ENCODE data around the gene HECA. TPM values are rescaled to one million over a fixed set of nuclear protein-coding genes. Genes with fewer than 3 reads are reported as not detected.
"Not testable (repeated sequence)": the region's sequence is repeated elsewhere in the genome, so short reads cannot be mapped to it uniquely, and the experiment has no call there.

HECA gene
- polyA plus RNA-seq, 4 donors = 11.6 to 33.9 (median 17.0) TPM

DNA sequence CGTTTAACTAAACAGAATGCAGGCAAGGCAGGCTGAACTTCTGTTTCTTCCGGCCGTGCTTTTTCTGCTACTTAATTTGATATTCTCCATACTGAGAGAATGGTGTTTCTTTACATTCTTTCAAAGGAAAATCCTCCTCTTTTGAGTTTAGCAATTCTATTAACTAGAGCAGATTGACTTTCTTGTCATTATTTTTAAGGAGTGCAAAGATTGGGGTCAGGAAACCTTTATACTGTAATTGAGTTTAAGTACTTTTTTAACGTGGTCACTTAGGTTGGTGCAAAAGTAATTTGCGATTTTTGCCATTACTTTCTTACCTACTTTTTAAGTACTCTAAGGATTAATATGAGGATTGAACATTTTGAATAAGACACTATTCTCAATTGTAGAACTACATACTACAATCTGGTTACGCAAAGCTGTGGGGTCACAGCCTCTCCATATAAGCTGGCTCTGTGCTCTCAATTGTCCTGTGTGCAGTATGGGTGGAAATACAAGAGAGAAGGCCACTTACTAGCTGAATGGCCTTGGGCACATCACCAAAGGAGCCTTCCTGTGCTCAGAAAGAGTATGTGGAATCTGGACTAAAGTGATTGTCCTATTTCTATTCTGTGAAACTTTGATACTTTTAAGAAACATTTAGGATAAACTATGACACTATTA lies 16.7 kb downstream of the HECA start:
- peaks cover 0 to 3% (median 0%) of the 10 kb centered on the region in 3 donors for H3K36me3 ChIP-seq (ENCODE audit: control insufficient read depth in 3 of 3, insufficient read depth in 2 of 3, low read depth in 1 of 3, low read length in 3 of 3)
- 58 to 69% (median 61%) methylated on average over 6 of the region's 6 CpGs for WGBS, 3 donors
- H3K4me3 ChIP-seq (ENCODE audit: low read depth in 1 of 3, low read length in 3 of 3) = no peak overlapping the region
- H3K27me3 ChIP-seq (ENCODE audit: control insufficient read depth in 3 of 3, insufficient read depth in 3 of 3, low read length in 3 of 3) = no peaks in the 10 kb centered on the region
- H3K27ac ChIP-seq (ENCODE audit: low read depth in 1 of 3, low read length in 2 of 3) = peak overlapping the region in 2 of 3 donors; percentile 32 to 35
- peaks cover 12 to 46% (median 34%) of the 10 kb centered on the region in 3 donors for H3K4me1 ChIP-seq (ENCODE audit: control insufficient read depth in 3 of 3, insufficient read depth in 2 of 3, low read depth in 1 of 3, low read length in 2 of 3)
- FAIRE-seq (no peak), DNase-seq (no peak)
- H3K9me3 ChIP-seq (ENCODE audit: control insufficient read depth in 2 of 2, insufficient read depth in 1 of 2, low read depth in 1 of 2, low read length in 1 of 2) = no peaks in the 10 kb centered on the region

DNA sequence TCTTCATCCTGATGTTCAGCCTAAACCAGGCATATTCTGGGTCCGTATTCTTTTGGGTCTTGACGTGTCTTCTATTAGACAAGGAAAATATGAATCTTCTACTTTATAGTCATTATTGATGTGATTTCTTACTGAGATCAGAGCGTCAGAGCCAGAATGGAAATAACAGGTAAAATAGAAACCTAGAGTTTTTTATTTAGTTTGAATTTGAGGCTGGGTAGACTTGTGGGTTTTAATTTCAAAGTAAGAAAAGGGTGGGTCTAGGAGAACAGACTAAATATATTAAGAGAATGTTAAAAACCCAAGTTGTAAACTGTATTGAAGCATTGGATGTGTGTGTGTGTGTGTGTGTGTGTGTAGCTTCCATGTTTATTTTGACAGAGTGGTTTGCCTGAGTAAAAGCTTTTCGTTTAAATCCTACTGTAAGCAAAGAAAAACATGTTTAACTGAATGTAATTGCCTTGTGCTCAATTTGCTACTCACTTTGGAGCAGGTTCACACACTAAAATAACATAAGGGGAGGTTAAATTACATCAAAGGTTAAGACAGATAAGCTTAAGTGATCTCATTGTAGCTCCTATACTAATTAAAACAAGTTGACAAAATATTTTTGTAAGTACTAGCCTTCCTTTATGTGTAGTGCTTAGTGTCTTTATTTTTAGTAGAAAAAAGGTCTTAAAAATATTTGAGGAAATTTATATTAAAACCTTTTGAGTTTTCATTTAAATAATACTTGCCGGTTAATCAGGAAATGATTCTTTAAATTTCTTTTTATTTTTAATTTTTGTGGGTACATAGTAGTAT lies 17.4 kb downstream of the HECA start:
- Histone ChIP-seq H3K9me3 (ENCODE audit: control insufficient read depth in 2 of 2, insufficient read depth in 1 of 2, low read depth in 1 of 2, low read length in 1 of 2) (no peaks in the 10 kb centered on the region), H3K36me3 (ENCODE audit: control insufficient read depth in 3 of 3, insufficient read depth in 2 of 3, low read depth in 1 of 3, low read length in 3 of 3) (peaks cover 0 to 3% (median 0%) of the 10 kb centered on the region in 3 donors), H3K27me3 (ENCODE audit: control insufficient read depth in 3 of 3, insufficient read depth in 3 of 3, low read length in 3 of 3) (no peaks in the 10 kb centered on the region), H3K4me1 (ENCODE audit: control insufficient read depth in 3 of 3, insufficient read depth in 2 of 3, low read depth in 1 of 3, low read length in 2 of 3) (peaks cover 9 to 48% (median 33%) of the 10 kb centered on the region in 3 donors), H3K4me3 (ENCODE audit: low read depth in 1 of 3, low read length in 3 of 3) (no peak overlapping the region), H3K27ac (ENCODE audit: low read depth in 1 of 3, low read length in 2 of 3) (peak overlapping the region in 1 of 3 donors; percentile 45)
- WGBS, 3 donors = 39 to 46% (median 46%) methylated on average over 5 of the region's 5 CpGs
- peak in 1 of 2 donors; percentile 40 for DNase-seq
- no peak for FAIRE-seq

DNA sequence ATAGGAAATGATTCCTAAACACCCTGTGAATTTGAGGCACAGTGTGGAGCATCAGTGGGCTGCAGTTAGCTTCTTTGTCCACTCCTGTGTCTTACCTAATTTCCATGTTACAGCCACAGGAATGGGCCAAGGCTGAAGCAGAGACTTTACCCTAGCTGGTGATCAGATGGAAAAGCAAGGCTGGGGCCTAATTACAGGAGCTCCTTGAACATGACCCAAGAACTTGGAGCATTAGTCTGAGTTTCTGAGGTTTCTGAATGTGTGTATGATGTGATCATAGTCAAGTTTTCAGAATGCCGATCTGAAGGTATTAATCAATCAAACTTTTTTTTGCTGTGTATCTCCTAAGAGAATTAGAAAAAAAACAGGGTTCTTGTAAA lies 18.0 kb downstream of the HECA start:
- Histone ChIP-seq H3K36me3 (ENCODE audit: control insufficient read depth in 3 of 3, insufficient read depth in 2 of 3, low read depth in 1 of 3, low read length in 3 of 3) (peaks cover 0 to 6% (median 0%) of the 10 kb centered on the region in 3 donors), H3K4me3 (ENCODE audit: low read depth in 1 of 3, low read length in 3 of 3) (no peak overlapping the region), H3K4me1 (ENCODE audit: control insufficient read depth in 3 of 3, insufficient read depth in 2 of 3, low read depth in 1 of 3, low read length in 2 of 3) (peaks cover 13 to 53% (median 32%) of the 10 kb centered on the region in 3 donors), H3K9me3 (ENCODE audit: control insufficient read depth in 2 of 2, insufficient read depth in 1 of 2, low read depth in 1 of 2, low read length in 1 of 2) (no peaks in the 10 kb centered on the region), H3K27ac (ENCODE audit: low read depth in 1 of 3, low read length in 2 of 3) (peak overlapping the region in 2 of 3 donors; percentile 44 to 45), H3K27me3 (ENCODE audit: control insufficient read depth in 3 of 3, insufficient read depth in 3 of 3, low read length in 3 of 3) (no peaks in the 10 kb centered on the region)
- FAIRE-seq = no peak
- DNase-seq = peak in 1 of 2 donors; percentile 69
- WGBS, 3 donors = 21 to 52% (median 39%) methylated on average over 1 of the region's 1 CpG

DNA sequence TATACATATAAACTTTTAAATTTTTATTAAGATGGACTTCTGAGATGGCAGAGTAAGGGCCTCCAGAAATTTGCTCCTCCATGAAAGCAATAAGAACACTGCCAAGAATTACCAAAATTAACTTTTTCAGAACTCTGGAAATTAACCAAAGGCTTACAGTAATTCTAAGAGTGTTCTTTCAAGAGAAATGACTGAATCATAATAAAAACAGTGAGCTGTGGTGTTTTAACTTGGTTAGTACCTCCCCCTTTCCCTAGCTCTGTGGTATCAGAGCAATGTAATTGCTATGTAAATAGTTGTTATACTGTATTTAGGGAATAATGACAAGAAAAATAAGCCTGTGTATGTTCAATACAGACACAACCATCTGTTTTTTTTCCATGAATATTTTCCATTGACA lies 19.0 kb downstream of the HECA start:
- Histone ChIP-seq H3K27ac (ENCODE audit: low read depth in 1 of 3, low read length in 2 of 3) (no peak overlapping the region), H3K36me3 (ENCODE audit: control insufficient read depth in 3 of 3, insufficient read depth in 2 of 3, low read depth in 1 of 3, low read length in 3 of 3) (peaks cover 0 to 8% (median 0%) of the 10 kb centered on the region in 3 donors), H3K4me1 (ENCODE audit: control insufficient read depth in 3 of 3, insufficient read depth in 2 of 3, low read depth in 1 of 3, low read length in 2 of 3) (peaks cover 13 to 54% (median 27%) of the 10 kb centered on the region in 3 donors), H3K4me3 (ENCODE audit: low read depth in 1 of 3, low read length in 3 of 3) (no peak overlapping the region), H3K9me3 (ENCODE audit: control insufficient read depth in 2 of 2, insufficient read depth in 1 of 2, low read depth in 1 of 2, low read length in 1 of 2) (no peaks in the 10 kb centered on the region), H3K27me3 (ENCODE audit: control insufficient read depth in 3 of 3, insufficient read depth in 3 of 3, low read length in 3 of 3) (no peaks in the 10 kb centered on the region)
- FAIRE-seq = no peak
- no peak for DNase-seq

DNA sequence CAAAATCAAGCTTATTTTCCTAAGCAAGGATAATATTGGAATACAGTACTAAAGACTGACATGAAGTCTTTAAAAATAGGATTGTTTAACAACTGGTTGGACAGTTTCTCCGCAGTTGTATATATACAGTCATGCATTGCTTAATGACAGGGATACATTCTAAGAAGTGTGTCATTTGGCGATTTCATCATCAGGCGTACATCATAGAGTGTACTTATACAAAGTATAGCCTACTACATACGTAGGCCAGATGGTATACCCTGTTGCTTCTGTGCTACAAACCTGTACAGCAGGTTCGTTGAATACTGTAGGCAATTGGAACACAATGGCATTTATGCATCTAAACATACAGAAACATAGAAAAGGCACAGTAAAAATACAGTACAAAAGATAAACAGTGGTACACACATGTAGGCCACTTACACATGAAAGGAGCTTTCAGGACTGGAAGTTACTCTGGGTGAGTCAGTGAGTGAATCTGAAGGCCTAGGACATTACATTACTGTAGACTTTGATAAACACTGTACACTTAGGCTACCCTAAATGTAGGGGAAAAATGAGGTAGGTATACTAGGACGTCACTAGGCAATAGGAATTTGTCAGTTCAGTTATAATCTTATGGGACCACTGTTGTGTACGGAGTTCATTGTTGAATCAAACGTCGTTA lies 20.1 kb downstream of the HECA start:
- H3K9me3 ChIP-seq (ENCODE audit: control insufficient read depth in 2 of 2, insufficient read depth in 1 of 2, low read depth in 1 of 2, low read length in 1 of 2) = no peaks in the 10 kb centered on the region
- 90 to 94% (median 94%) methylated on average over 9 of the region's 9 CpGs for WGBS, 3 donors
- no peak overlapping the region for H3K27ac ChIP-seq (ENCODE audit: low read depth in 1 of 3, low read length in 2 of 3)
- no peak for DNase-seq
- H3K4me3 ChIP-seq (ENCODE audit: low read depth in 1 of 3, low read length in 3 of 3) = no peak overlapping the region
- FAIRE-seq = no peak
- H3K27me3 ChIP-seq (ENCODE audit: control insufficient read depth in 3 of 3, insufficient read depth in 3 of 3, low read length in 3 of 3) = no peaks in the 10 kb centered on the region
- peaks cover 10 to 43% (median 18%) of the 10 kb centered on the region in 3 donors for H3K4me1 ChIP-seq (ENCODE audit: control insufficient read depth in 3 of 3, insufficient read depth in 2 of 3, low read depth in 1 of 3, low read length in 2 of 3)
- peaks cover 0 to 13% (median 0%) of the 10 kb centered on the region in 3 donors for H3K36me3 ChIP-seq (ENCODE audit: control insufficient read depth in 3 of 3, insufficient read depth in 2 of 3, low read depth in 1 of 3, low read length in 3 of 3)

DNA sequence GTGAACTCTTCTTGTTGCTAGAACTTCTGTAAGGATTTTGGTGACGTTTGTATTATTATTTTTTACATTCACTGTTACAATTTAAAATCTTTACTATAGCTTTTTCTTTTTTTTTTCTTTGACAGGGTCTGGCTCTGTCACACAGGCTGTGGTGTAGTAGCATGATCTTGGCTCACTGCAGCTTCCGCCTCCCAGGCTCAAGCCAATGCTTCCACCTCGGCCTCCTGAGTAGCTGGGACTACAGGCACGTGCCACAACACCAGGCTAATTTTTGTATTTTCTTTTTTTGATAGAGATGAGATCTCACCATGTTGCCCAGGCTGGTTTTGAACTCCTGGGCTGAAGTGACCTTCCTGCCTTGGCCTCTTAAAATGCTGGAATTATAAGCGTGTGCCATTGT lies 21.2 kb downstream of the HECA start:
- Histone ChIP-seq H3K9me3 (ENCODE audit: control insufficient read depth in 2 of 2, insufficient read depth in 1 of 2, low read depth in 1 of 2, low read length in 1 of 2) (no peaks in the 10 kb centered on the region), H3K27ac (ENCODE audit: low read depth in 1 of 3, low read length in 2 of 3) (peak overlapping the region in 1 of 3 donors; percentile 15), H3K36me3 (ENCODE audit: control insufficient read depth in 3 of 3, insufficient read depth in 2 of 3, low read depth in 1 of 3, low read length in 3 of 3) (peaks cover 0 to 13% (median 0%) of the 10 kb centered on the region in 3 donors), H3K4me1 (ENCODE audit: control insufficient read depth in 3 of 3, insufficient read depth in 2 of 3, low read depth in 1 of 3, low read length in 2 of 3) (peaks cover 13 to 40% (median 16%) of the 10 kb centered on the region in 3 donors), H3K27me3 (ENCODE audit: control insufficient read depth in 3 of 3, insufficient read depth in 3 of 3, low read length in 3 of 3) (no peaks in the 10 kb centered on the region), H3K4me3 (ENCODE audit: low read depth in 1 of 3, low read length in 3 of 3) (no peak overlapping the region)
- no peak for FAIRE-seq
- 74 to 84% (median 80%) methylated on average over 5 of the region's 5 CpGs for WGBS, 3 donors
- no peak for DNase-seq

DNA sequence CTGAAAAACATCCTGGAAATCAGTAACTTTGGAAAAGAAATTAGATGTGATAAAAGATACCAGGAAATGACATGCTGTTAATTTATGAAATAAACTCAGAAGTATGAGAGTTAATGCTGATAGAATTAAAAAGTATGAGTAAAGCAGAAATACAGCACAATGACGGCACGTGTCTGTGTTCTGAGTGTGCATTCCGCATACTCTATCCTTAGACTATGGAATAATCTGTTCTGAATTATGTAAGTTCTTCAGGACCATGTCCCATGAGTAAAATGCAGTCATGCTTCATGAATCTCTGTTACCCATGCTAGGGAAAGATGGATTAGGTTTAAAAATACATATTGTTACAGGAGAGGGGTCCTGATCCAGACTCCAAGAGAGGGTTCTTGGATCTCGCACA lies 21.7 kb downstream of the HECA start:
- no peaks in the 10 kb centered on the region for H3K27me3 ChIP-seq (ENCODE audit: control insufficient read depth in 3 of 3, insufficient read depth in 3 of 3, low read length in 3 of 3)
- peaks cover 0 to 13% (median 0%) of the 10 kb centered on the region in 3 donors for H3K36me3 ChIP-seq (ENCODE audit: control insufficient read depth in 3 of 3, insufficient read depth in 2 of 3, low read depth in 1 of 3, low read length in 3 of 3)
- peaks cover 15 to 40% (median 16%) of the 10 kb centered on the region in 3 donors for H3K4me1 ChIP-seq (ENCODE audit: control insufficient read depth in 3 of 3, insufficient read depth in 2 of 3, low read depth in 1 of 3, low read length in 2 of 3)
- peak overlapping the region in 1 of 3 donors; percentile 26 for H3K4me3 ChIP-seq (ENCODE audit: low read depth in 1 of 3, low read length in 3 of 3)
- DNase-seq (no peak), FAIRE-seq (no peak)
- H3K27ac ChIP-seq (ENCODE audit: low read depth in 1 of 3, low read length in 2 of 3) = peak overlapping the region; percentile 36 to 80 (median 63)
- H3K9me3 ChIP-seq (ENCODE audit: control insufficient read depth in 2 of 2, insufficient read depth in 1 of 2, low read depth in 1 of 2, low read length in 1 of 2) = no peaks in the 10 kb centered on the region
- WGBS, 3 donors = 34 to 80% (median 45%) methylated on average over 4 of the region's 4 CpGs

DNA sequence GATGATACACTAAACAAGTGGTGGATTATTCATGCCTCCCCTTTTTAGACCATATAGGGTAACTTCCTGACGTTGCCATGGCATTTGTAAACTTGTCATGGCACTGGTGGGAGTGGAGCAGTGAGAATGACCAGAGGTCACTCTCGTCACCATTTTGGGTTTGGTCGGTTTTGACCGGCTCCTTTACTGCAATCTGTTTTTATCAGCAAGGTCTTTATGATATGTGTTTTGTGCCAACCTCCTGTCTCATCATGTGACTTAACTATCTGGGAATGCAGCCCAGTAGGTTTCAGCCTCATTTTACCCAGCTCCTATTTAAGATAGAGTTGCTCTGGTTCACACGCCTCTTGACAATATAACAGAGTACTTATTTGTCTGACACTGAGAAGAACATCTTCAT lies 22.2 kb downstream of the HECA start:
- H3K27me3 ChIP-seq (ENCODE audit: control insufficient read depth in 3 of 3, insufficient read depth in 3 of 3, low read length in 3 of 3); FAIRE-seq; H3K9me3 ChIP-seq (ENCODE audit: control insufficient read depth in 2 of 2, insufficient read depth in 1 of 2, low read depth in 1 of 2, low read length in 1 of 2): not testable (repeated sequence)
- Histone ChIP-seq H3K36me3 (ENCODE audit: control insufficient read depth in 3 of 3, insufficient read depth in 2 of 3, low read depth in 1 of 3, low read length in 3 of 3) (peaks cover 0 to 13% (median 0%) of the 10 kb centered on the region in 3 donors), H3K4me3 (ENCODE audit: low read depth in 1 of 3, low read length in 3 of 3) (peak overlapping the region in 1 of 3 donors; percentile 26), H3K4me1 (ENCODE audit: control insufficient read depth in 3 of 3, insufficient read depth in 2 of 3, low read depth in 1 of 3, low read length in 2 of 3) (peaks cover 14 to 41% (median 15%) of the 10 kb centered on the region in 3 donors), H3K27ac (ENCODE audit: low read depth in 1 of 3, low read length in 2 of 3) (peak overlapping the region; percentile 29 to 63 (median 36))
- 25 to 71% (median 45%) methylated on average over 5 of the region's 5 CpGs for WGBS, 3 donors
- peak; percentile 73 to 76 for DNase-seq
